HL-60 (cell line): ENCODE data around the gene UCP3.
"Not testable (repeated sequence)": the region's sequence is repeated elsewhere in the genome, so short reads cannot be mapped to it uniquely, and the experiment has no call there.

Experiments
- DNase-seq, 2 experiments: peaks; one replicate each; pipeline ENCODE4 v3.0.0-alpha.2; 2010 to 2020; ENCODE audit warnings: low read depth in 1 of 2, low spot score in 1 of 2
- H3K27ac ChIP-seq: fragments of 250-450 bp; sonication (Bioruptor Pico); replicated peaks from 2 replicates; pipeline ENCODE4 v1.5.1; 2020; ENCODE audit warnings: mild to moderate bottlenecking, moderate library complexity
- H3K27me3 ChIP-seq: fragments of 250-450 bp; sonication (Bioruptor Pico); 2 replicates; pipeline ENCODE4 v1.5.1; 2021; ENCODE audit warnings: mild to moderate bottlenecking, moderate library complexity; ENCODE audit not compliant: insufficient read depth, poor library complexity, severe bottlenecking
- H3K4me3 ChIP-seq: replicated peaks from 2 replicates; pipeline ENCODE4 v1.5.1; 2011; ENCODE audit warnings: mild to moderate bottlenecking, control low read depth, low read length; ENCODE audit not compliant: insufficient read depth
- CTCF ChIP-seq: IDR thresholded peaks from one replicate; pipeline ENCODE4 v1.5.1; 2011; ENCODE audit warnings: low read length, control low read depth, inconsistent platforms; ENCODE audit not compliant: insufficient read depth
- GABPA ChIP-seq: IDR thresholded peaks from 2 replicates; pipeline ENCODE4 v1.6.1; 2012; ENCODE audit warnings: low read depth
- POLR2AphosphoS5 ChIP-seq: IDR thresholded peaks from 2 replicates; pipeline ENCODE4 v1.6.1; 2012; ENCODE audit warnings: low read depth
- SPI1 ChIP-seq: IDR thresholded peaks from 2 replicates; pipeline ENCODE4 v1.6.1; 2012; ENCODE audit warnings: low read depth, mild to moderate bottlenecking, borderline replicate concordance
- TF ChIP-seq, protein P1 (sequence below): IDR thresholded peaks from 2 replicates; pipeline ENCODE4 v1.6.1; 2012; ENCODE audit warnings: low read depth; ENCODE audit not compliant: insufficient replicate concordance

UCP3 gene

GRCh38 chr11:73989156-73989555, 19.7 kb downstream of the UCP3 start:
- Histone ChIP-seq H3K27me3 (no peaks in the 10 kb centered on the region), H3K4me3 (no peak overlapping the region), H3K27ac (no peak overlapping the region)
- no peak for DNase-seq
- TF ChIP-seq POLR2AphosphoS5, result no peak
- TF ChIP-seq, protein P1, sequence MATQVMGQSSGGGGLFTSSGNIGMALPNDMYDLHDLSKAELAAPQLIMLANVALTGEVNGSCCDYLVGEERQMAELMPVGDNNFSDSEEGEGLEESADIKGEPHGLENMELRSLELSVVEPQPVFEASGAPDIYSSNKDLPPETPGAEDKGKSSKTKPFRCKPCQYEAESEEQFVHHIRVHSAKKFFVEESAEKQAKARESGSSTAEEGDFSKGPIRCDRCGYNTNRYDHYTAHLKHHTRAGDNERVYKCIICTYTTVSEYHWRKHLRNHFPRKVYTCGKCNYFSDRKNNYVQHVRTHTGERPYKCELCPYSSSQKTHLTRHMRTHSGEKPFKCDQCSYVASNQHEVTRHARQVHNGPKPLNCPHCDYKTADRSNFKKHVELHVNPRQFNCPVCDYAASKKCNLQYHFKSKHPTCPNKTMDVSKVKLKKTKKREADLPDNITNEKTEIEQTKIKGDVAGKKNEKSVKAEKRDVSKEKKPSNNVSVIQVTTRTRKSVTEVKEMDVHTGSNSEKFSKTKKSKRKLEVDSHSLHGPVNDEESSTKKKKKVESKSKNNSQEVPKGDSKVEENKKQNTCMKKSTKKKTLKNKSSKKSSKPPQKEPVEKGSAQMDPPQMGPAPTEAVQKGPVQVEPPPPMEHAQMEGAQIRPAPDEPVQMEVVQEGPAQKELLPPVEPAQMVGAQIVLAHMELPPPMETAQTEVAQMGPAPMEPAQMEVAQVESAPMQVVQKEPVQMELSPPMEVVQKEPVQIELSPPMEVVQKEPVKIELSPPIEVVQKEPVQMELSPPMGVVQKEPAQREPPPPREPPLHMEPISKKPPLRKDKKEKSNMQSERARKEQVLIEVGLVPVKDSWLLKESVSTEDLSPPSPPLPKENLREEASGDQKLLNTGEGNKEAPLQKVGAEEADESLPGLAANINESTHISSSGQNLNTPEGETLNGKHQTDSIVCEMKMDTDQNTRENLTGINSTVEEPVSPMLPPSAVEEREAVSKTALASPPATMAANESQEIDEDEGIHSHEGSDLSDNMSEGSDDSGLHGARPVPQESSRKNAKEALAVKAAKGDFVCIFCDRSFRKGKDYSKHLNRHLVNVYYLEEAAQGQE, result no peak
- no peak for TF ChIP-seq SPI1
- TF ChIP-seq GABPA, result no peak
- no peak for TF ChIP-seq CTCF

- TF ChIP-seq SPI1, result no peak
- TF ChIP-seq, protein P1, result no peak
- no peak for TF ChIP-seq CTCF
- no peak for TF ChIP-seq GABPA
- TF ChIP-seq POLR2AphosphoS5, result no peak
- no peak for DNase-seq
- Histone ChIP-seq H3K27me3 (no peaks in the 10 kb centered on the region), H3K4me3 (no peak overlapping the region), H3K27ac (no peak overlapping the region)
Measured at GRCh38 chr11:73988227-73988626, 20.7 kb downstream of the UCP3 start.

GRCh38 chr11:73985661-73986060, 23.2 kb downstream of the UCP3 start:
- not testable (repeated sequence) for DNase-seq, H3K27ac ChIP-seq, H3K4me3 ChIP-seq, H3K27me3 ChIP-seq

- Histone ChIP-seq H3K4me3 (peak overlapping the region; percentile 11; the same call in 1 of the 2 replicates), H3K27ac (peak overlapping the region; percentile 98), H3K27me3 (no peaks in the 10 kb centered on the region)
- no peak for TF ChIP-seq CTCF
- no peak for TF ChIP-seq GABPA
- TF ChIP-seq, protein P1, result no peak
- 0 out of 2 replicates have a peak, but pooled peaks have one; percentile 54 for TF ChIP-seq POLR2AphosphoS5
- TF ChIP-seq SPI1, result peak; percentile 96
- peak; percentile 7 to 45 for DNase-seq
Measured at GRCh38 chr11:73983741-73984538, 24.9 kb downstream of the UCP3 start.
